Fibroblast of pulmonary artery (primary cell): ENCODE measurements around the gene PRODH.
"Not testable (repeated sequence)": the region's sequence is repeated elsewhere in the genome, so short reads cannot be mapped to it uniquely, and the experiment has no call there.

Experiments
- DNase-seq: peaks from one replicate; pipeline ENCODE4 v3.0.0-alpha.2; 2010; ENCODE audit warnings: low read depth
- H3K4me3 ChIP-seq: replicated peaks from 2 replicates; pipeline ENCODE4 v1.5.1; 2011; ENCODE audit warnings: low read depth, mild to moderate bottlenecking, control low read depth, low read length, moderate library complexity
- TF ChIP-seq, protein P1 (sequence below): IDR thresholded peaks from 2 replicates; pipeline ENCODE4 v1.5.1; 2011; ENCODE audit warnings: mild to moderate bottlenecking, control low read depth, low read length, inconsistent platforms; ENCODE audit errors: missing control alignments

PRODH gene

DNA sequence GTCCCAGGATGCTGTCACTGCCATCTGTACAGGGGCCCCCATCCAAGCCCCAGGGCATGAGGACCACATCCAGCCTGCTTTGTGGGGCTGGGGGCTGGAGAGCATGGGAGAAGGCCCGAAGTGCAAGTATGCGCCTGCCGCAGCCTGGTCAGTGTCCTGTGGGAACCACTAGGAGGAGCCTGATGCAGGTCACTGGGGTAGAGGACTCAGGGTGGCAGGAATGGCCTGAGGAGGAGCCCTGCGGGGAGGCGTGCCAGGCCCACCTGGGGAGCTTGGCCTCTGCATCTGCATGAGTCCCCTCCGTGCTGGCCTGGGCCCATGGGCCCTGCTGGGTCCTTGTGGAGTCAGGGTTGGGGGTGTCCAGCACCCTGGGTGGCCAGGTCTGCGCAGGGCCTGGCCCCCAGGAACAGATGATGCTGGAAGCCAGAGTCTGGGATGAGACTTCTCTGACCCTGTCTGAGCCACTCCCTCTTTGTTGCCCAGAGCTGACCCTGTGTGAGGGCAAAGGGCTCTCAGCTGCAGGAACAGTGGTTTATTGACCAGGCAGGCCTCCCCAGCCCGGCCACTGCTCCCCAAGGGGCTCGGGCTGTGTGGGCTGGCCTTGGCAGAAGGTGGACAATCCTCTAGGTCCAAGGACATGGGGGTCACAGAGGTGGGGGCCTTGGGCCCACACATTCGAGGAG, 23.7 kb downstream of the PRODH start:
- not testable (repeated sequence) for H3K4me3 ChIP-seq, DNase-seq

DNA sequence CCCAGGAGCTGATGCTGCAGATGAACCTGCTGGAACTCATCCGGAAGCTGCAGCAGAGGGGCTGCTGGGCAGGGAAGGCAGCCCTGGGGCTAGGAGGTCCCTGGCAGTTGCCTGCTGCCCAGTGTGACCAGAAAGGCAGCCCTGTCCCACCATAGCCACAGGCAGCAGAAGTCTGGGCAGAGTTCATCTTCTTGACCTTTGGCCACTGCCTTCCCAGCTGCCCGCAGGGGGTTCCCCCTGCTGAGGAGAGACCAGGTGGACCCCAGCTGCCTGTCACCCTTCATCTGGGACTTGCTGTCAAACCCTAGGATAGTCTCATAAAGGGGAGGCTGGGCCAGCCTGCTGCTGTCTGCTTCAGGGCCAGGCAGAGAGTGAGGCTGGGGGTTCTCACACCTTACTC, 24.6 kb downstream of the PRODH start:
- not testable (repeated sequence) for H3K4me3 ChIP-seq, DNase-seq

DNA sequence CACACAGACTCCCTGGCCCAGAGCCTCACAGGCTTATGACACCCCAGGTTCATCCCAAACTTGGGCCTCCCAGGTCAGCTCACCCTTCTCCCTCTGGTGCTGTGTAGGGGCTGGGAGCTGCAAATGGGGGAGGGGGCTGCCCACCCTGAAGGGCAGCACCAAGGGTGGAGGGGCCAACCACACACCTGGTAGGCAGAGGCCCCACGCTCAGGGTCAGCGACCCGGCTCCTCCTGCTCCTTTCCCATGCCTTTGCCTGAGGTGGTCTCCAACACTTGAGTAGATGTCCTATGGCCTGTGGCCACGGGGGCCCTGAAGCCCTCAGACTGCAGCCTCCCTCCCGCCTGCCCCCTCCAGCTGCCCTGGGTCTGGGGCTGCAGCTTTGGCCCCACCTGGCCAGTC, 26.5 kb downstream of the PRODH start:
- TF ChIP-seq, protein P1, sequence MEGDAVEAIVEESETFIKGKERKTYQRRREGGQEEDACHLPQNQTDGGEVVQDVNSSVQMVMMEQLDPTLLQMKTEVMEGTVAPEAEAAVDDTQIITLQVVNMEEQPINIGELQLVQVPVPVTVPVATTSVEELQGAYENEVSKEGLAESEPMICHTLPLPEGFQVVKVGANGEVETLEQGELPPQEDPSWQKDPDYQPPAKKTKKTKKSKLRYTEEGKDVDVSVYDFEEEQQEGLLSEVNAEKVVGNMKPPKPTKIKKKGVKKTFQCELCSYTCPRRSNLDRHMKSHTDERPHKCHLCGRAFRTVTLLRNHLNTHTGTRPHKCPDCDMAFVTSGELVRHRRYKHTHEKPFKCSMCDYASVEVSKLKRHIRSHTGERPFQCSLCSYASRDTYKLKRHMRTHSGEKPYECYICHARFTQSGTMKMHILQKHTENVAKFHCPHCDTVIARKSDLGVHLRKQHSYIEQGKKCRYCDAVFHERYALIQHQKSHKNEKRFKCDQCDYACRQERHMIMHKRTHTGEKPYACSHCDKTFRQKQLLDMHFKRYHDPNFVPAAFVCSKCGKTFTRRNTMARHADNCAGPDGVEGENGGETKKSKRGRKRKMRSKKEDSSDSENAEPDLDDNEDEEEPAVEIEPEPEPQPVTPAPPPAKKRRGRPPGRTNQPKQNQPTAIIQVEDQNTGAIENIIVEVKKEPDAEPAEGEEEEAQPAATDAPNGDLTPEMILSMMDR = no peak
- no peak overlapping the region for H3K4me3 ChIP-seq
- no peak for DNase-seq

DNA sequence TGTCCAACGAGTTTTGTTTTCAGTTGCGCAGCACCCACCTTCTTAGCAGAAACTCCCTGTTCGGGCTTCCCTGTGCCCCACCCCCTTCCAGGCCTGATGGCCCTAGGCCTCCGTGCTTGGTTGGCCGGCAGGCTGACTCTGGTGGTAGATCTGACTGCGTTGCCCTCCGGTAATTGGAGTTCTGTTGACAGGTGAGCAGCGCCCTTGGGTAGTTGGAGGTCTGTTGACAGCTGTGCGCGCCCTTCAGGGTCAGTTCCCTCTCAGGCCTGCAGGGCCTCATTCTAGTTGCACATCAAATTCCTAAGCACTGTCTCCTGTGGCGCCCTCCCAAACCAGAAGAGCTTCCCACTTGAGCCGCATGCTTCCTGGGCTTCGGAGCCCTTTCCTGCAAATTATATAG, 29.2 kb downstream of the PRODH start:
- no peak for DNase-seq
- H3K4me3 ChIP-seq = no peak overlapping the region
- TF ChIP-seq, protein P1 = no peak

DNA sequence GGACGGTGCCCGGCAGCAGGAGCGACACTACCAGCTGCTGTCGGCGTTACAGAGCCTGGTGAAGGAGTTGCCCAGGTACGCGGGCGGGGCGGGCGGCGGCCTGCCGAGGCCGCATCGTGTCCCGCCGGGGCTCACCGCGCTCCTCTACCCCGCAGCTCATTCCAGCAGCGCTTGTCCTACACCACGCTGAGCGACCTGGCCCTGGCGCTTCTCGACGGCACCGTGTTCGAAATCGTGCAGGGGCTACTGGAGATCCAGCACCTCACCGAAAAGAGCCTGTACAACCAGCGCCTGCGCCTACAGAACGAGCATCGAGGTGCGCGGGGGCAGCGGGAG, 29.7 kb downstream of the PRODH start:
- DNase-seq, H3K4me3 ChIP-seq: not testable (repeated sequence)

DNA sequence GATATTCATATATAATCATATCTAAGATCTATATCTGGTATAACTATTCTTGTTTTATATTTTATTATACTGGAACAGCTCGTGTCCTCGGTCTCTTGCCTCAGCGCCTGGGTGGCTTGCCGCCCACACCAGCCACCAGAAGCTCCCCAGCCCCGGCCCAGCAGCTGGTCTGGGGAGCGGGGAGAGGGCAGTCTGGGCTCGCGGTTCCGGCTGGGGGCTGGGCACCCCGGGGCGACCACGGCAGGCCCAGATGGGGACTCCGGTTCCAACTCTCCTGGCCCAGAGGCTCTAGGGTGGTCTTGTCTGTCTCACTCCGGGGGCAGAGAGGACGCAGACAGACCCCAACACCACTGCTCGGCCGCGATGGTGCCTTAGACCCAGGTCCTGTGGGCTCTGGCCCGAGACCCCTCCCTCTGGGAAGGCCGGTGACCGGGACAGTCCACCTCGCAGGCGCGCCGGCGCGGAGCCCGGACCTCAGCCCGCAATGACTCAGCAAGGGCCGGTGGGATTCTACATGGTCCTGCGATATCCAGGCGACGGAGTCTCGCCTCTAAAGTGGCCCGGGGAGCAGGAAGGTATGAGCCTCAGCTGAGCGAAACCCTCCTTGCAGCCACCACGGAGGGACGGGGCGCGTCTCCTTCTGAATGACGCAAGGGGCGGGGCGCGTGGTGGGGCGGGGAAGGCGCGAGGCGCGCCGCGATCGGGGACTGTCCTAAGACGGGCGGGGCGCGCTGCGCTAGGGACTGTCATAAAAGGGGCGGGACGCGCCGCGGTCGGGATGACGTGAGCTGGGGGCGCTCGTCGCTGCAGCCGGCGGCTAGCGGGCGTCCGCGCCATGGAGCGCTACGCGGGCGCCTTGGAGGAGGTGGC, 30.3 kb downstream of the PRODH start, which contains the start of gene DGCR6:
Gene DGCR6 (plus strand): TSS at position 781 of the 870 bp plus-strand sequence. CDS start 55 bp downstream, at position 836.
- H3K4me3 ChIP-seq = no peak within 1 kb of the TSS
- no peak for DNase-seq
- TF ChIP-seq, protein P1 = no peak

DNA sequence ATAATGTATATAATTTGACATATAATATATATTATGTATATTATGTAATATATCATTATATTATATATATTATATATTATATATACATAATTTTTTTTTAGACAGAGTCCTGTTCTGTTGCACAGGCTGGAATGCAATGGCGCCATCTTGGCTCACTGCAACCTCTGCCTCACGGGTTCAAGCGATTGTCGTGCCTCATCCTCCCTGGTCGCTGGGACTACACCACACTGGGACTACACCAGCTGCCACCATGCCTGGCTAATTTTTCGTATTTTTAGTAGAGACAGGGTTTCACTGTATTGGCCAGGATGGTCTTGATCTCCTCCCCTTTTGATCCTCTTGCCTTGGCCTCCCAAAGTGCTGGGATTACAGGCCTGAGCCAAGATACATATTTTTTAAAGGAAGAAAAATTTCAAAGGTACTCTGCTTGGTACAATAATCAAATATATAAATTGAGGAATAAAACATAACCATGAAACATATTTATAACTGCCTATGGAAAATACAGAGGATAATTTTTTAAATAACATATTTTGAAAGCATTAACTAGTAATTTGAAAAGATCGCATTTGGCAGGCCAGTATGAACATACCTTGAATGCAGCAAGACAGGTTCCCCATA, 39.9 kb downstream of the PRODH start:
- DNase-seq, H3K4me3 ChIP-seq: not testable (repeated sequence)

DNA sequence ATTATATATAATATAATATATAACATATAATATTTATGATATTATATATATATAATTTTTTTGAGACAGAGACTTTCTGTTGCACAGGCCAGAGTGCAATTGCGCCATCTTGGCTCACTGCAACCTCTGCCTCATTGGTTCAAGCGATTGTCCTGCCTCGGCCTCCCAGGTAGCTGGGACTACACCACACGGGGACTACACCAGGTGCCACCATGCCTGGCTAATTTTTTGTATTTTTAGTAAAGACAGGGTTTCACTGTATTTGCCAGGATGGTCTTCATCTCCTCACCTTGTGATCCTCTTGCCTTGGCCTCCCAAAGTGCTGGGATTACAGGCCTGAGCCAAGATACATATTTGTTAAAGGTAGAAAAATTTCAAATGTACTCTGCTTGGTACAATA, 42.3 kb downstream of the PRODH start:
- not testable (repeated sequence) for DNase-seq, H3K4me3 ChIP-seq

DNA sequence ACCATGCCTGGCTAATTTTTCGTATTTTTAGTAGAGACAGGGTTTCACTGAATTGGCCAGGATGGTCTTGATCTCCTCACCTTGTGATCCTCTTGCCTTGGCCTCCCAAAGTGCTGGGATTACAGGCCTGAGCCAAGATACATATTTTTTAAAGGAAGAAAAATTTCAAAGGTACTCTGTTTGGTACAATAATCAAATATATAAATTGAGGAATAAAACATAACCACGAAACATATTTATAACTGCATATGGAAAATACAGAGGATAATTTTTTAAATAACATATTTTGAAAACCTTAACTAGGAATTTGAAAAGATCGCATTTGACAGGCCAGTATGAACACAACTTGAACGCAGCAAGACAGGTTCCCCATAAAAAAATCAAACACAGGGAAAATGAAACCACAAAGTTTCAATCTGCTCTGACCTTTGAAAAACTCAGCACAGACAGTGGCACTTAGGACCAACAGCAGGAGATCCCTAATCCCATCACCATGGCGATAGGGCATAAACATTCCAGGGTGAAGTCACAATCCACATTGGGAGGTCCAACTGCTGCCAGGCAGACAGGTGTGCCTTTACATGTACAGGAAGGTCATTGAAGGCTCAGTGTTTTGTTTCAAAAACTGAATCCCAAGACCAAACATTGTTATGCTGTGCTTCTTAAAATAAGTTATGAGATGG, 45.4 kb downstream of the PRODH start:
- not testable (repeated sequence) for H3K4me3 ChIP-seq, DNase-seq

DNA sequence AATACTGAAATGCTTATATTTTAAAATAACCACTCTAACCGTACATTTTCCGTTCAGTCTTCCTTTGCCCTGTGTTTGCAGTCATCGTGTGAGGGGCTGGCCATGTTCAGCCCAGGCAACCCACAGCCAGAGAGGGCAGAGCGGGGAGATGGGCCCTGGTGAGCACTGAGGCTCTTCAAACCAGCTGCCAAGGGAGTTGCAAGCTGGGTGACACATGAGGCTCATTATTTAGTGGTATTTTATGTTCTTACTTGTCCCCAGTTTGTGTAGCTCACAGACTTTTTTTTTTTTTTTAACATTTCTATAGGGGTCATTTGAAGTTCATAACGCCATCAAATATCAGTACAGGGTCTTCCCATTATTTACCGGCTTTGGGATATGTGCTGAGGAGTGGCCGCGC, 48.0 kb downstream of the PRODH start:
- no peak for DNase-seq
- H3K4me3 ChIP-seq = no peak overlapping the region
- TF ChIP-seq, protein P1 = no peak

DNA sequence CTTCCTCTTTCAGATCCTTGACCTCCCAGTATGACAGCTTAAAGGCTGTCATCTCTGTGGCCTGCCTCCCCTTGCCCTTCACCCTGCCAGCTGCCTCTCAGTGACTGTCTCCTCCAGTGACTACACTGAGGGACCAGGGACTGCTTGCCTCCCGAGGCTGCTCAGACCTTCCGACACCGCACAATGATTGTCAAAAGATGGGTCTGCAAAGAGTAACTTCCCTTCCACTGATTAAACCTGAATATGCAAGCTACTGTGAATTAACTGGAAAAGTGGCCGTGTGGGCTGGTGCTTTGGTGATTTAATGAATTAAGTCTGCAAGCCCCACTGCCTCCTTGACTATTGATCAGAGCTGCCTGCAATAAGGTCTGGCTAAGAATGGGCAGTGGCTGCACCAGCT, 51.6 kb downstream of the PRODH start:
- H3K4me3 ChIP-seq, DNase-seq: not testable (repeated sequence)

DNA sequence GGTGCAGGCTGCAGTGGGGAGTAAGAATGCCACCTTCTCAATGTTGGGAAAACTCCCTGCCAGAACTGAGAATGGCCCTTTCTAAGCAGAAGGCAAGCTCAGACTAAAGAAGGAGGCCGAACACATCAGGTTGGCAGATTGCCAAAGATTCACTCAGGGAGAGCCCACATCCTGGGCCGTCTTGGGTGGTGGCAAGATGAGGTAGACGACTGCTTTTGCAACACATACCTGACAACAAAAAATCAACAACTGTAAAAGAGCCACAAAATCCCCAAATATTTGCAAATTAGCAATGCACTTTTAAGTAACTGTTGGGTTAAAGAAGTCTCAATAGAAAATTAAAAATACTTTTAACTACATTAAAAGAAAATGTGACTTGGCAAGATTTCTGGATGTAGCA, 54.8 kb downstream of the PRODH start:
- H3K4me3 ChIP-seq = not testable (repeated sequence)
- DNase-seq = peak; percentile 0
